ENCODE data around the gene DNER. TPM values are rescaled to one million over a fixed set of nuclear protein-coding genes. Genes with fewer than 3 reads are reported as not detected.

DNER gene
- total RNA-seq, 2 donors from 2014 or later, result not detected

- Mint-ChIP-seq H3K36me3 (ENCODE audit: insufficient read depth in 2 of 2) (no peaks in the 10 kb centered on the region), H3K4me1 (ENCODE audit: low read depth) (no peaks in the 10 kb centered on the region), H3K9me3 (no peaks in the 10 kb centered on the region), H3K27ac (no peak overlapping the region), H3K4me3 (no peak overlapping the region), H3K27me3 (ENCODE audit: low read depth) (peaks cover 34% of the 10 kb centered on the region)
- no peak for DNase-seq
- ATAC-seq (replicated peaks in 1 of 2), result no peak
Measured at GRCh38 chr2:229650901-229651300, 63.5 kb downstream of the DNER start.

- Mint-ChIP-seq H3K27me3 (ENCODE audit: low read depth) (peaks cover 27% of the 10 kb centered on the region), H3K27ac (no peak overlapping the region), H3K4me3 (no peak overlapping the region), H3K4me1 (ENCODE audit: low read depth) (no peaks in the 10 kb centered on the region), H3K36me3 (ENCODE audit: insufficient read depth in 2 of 2) (no peaks in the 10 kb centered on the region), H3K9me3 (no peaks in the 10 kb centered on the region)
- DNase-seq, result no peak
- no peak for ATAC-seq (replicated peaks in 1 of 2)
Measured at GRCh38 chr2:229650059-229650458, 64.3 kb downstream of the DNER start.

- Mint-ChIP-seq H3K4me1 (ENCODE audit: low read depth) (no peaks in the 10 kb centered on the region), H3K27ac (no peak overlapping the region), H3K9me3 (no peaks in the 10 kb centered on the region), H3K36me3 (ENCODE audit: insufficient read depth in 2 of 2) (no peaks in the 10 kb centered on the region), H3K27me3 (ENCODE audit: low read depth) (peaks cover 18% of the 10 kb centered on the region), H3K4me3 (no peak overlapping the region)
- no peak for ATAC-seq (replicated peaks in 1 of 2)
- no peak for DNase-seq
Measured at GRCh38 chr2:229646186-229646723, 68.1 kb downstream of the DNER start.

GRCh38 chr2:229642371-229642770, 72.0 kb downstream of the DNER start:
- H3K9me3 Mint-ChIP-seq, result no peaks in the 10 kb centered on the region
- ATAC-seq (replicated peaks in 1 of 2), result no peak
- H3K27me3 Mint-ChIP-seq (ENCODE audit: low read depth), result peaks cover 16% of the 10 kb centered on the region
- DNase-seq, result no peak
- H3K36me3 Mint-ChIP-seq (ENCODE audit: insufficient read depth in 2 of 2), result no peaks in the 10 kb centered on the region
- no peaks in the 10 kb centered on the region for H3K4me1 Mint-ChIP-seq (ENCODE audit: low read depth)
- no peak overlapping the region for H3K4me3 Mint-ChIP-seq
- no peak overlapping the region for H3K27ac Mint-ChIP-seq

GRCh38 chr2:229641676-229642075, 72.7 kb downstream of the DNER start:
- H3K27me3 Mint-ChIP-seq (ENCODE audit: low read depth), result peaks cover 16% of the 10 kb centered on the region
- no peak overlapping the region for H3K27ac Mint-ChIP-seq
- no peaks in the 10 kb centered on the region for H3K9me3 Mint-ChIP-seq
- H3K4me1 Mint-ChIP-seq (ENCODE audit: low read depth), result no peaks in the 10 kb centered on the region
- DNase-seq, result no peak
- no peak for ATAC-seq (replicated peaks in 1 of 2)
- no peaks in the 10 kb centered on the region for H3K36me3 Mint-ChIP-seq (ENCODE audit: insufficient read depth in 2 of 2)
- no peak overlapping the region for H3K4me3 Mint-ChIP-seq

GRCh38 chr2:229640636-229641035, 73.7 kb downstream of the DNER start:
- Mint-ChIP-seq H3K27me3 (ENCODE audit: low read depth) (peaks cover 16% of the 10 kb centered on the region), H3K27ac (no peak overlapping the region), H3K4me1 (ENCODE audit: low read depth) (no peaks in the 10 kb centered on the region), H3K4me3 (no peak overlapping the region), H3K9me3 (no peaks in the 10 kb centered on the region), H3K36me3 (ENCODE audit: insufficient read depth in 2 of 2) (no peaks in the 10 kb centered on the region)
- DNase-seq (no peak), ATAC-seq (replicated peaks in 1 of 2) (no peak)

GRCh38 chr2:229636571-229636970, 77.8 kb downstream of the DNER start:
- H3K4me1 Mint-ChIP-seq (ENCODE audit: low read depth), result no peaks in the 10 kb centered on the region
- ATAC-seq (replicated peaks in 1 of 2), result no peak
- DNase-seq, result no peak
- H3K9me3 Mint-ChIP-seq, result no peaks in the 10 kb centered on the region
- no peaks in the 10 kb centered on the region for H3K36me3 Mint-ChIP-seq (ENCODE audit: insufficient read depth in 2 of 2)
- no peak overlapping the region for H3K27ac Mint-ChIP-seq
- H3K4me3 Mint-ChIP-seq, result no peak overlapping the region
- peaks cover 30% of the 10 kb centered on the region for H3K27me3 Mint-ChIP-seq (ENCODE audit: low read depth)

- no peaks in the 10 kb centered on the region for H3K36me3 Mint-ChIP-seq (ENCODE audit: insufficient read depth in 2 of 2)
- DNase-seq (no peak), ATAC-seq (replicated peaks in 1 of 2) (no peak)
- H3K9me3 Mint-ChIP-seq, result no peaks in the 10 kb centered on the region
- H3K4me1 Mint-ChIP-seq (ENCODE audit: low read depth), result no peaks in the 10 kb centered on the region
- no peak overlapping the region for H3K4me3 Mint-ChIP-seq
- peaks cover 18% of the 10 kb centered on the region for H3K27me3 Mint-ChIP-seq (ENCODE audit: low read depth)
- H3K27ac Mint-ChIP-seq, result no peak overlapping the region
Measured at GRCh38 chr2:229635371-229635680, 79.0 kb downstream of the DNER start.

GRCh38 chr2:229634601-229635370, 79.6 kb downstream of the DNER start:
- Mint-ChIP-seq H3K27me3 (ENCODE audit: low read depth) (peaks cover 17% of the 10 kb centered on the region), H3K27ac (no peak overlapping the region), H3K4me1 (ENCODE audit: low read depth) (no peaks in the 10 kb centered on the region), H3K36me3 (ENCODE audit: insufficient read depth in 2 of 2) (no peaks in the 10 kb centered on the region), H3K9me3 (no peaks in the 10 kb centered on the region), H3K4me3 (no peak overlapping the region)
- DNase-seq (no peak), ATAC-seq (replicated peaks in 1 of 2) (no peak)

GRCh38 chr2:229633556-229633955, 80.8 kb downstream of the DNER start:
- H3K4me1 Mint-ChIP-seq (ENCODE audit: low read depth), result no peaks in the 10 kb centered on the region
- H3K27me3 Mint-ChIP-seq (ENCODE audit: low read depth), result peaks cover 17% of the 10 kb centered on the region
- DNase-seq (no peak), ATAC-seq (replicated peaks in 1 of 2) (no peak)
- peaks cover 0 to 4% of the 10 kb centered on the region in 2 donors for H3K9me3 Mint-ChIP-seq
- H3K27ac Mint-ChIP-seq, result no peak overlapping the region
- no peaks in the 10 kb centered on the region for H3K36me3 Mint-ChIP-seq (ENCODE audit: insufficient read depth in 2 of 2)
- H3K4me3 Mint-ChIP-seq, result no peak overlapping the region

GRCh38 chr2:229629039-229629438, 85.3 kb downstream of the DNER start:
- no peak overlapping the region for H3K27ac Mint-ChIP-seq
- no peaks in the 10 kb centered on the region for H3K4me1 Mint-ChIP-seq (ENCODE audit: low read depth)
- DNase-seq, result no peak
- no peak for ATAC-seq (replicated peaks in 1 of 2)
- no peaks in the 10 kb centered on the region for H3K36me3 Mint-ChIP-seq (ENCODE audit: insufficient read depth in 2 of 2)
- H3K4me3 Mint-ChIP-seq, result no peak overlapping the region
- H3K9me3 Mint-ChIP-seq, result peaks cover 0 to 4% of the 10 kb centered on the region in 2 donors
- peaks cover 7% of the 10 kb centered on the region for H3K27me3 Mint-ChIP-seq (ENCODE audit: low read depth)

- Mint-ChIP-seq H3K27ac (no peak overlapping the region), H3K4me3 (no peak overlapping the region), H3K4me1 (ENCODE audit: low read depth) (no peaks in the 10 kb centered on the region), H3K9me3 (peaks cover 0 to 4% of the 10 kb centered on the region in 2 donors), H3K27me3 (ENCODE audit: low read depth) (peaks cover 7% of the 10 kb centered on the region), H3K36me3 (ENCODE audit: insufficient read depth in 2 of 2) (no peaks in the 10 kb centered on the region)
- no peak for ATAC-seq (replicated peaks in 1 of 2)
- DNase-seq, result no peak
Measured at GRCh38 chr2:229627728-229628127, 86.6 kb downstream of the DNER start.

- peaks cover 0 to 2% of the 10 kb centered on the region in 2 donors for H3K9me3 Mint-ChIP-seq
- ATAC-seq (replicated peaks in 1 of 2), result no peak
- H3K27me3 Mint-ChIP-seq (ENCODE audit: low read depth), result no peaks in the 10 kb centered on the region
- H3K4me1 Mint-ChIP-seq (ENCODE audit: low read depth), result no peaks in the 10 kb centered on the region
- no peak overlapping the region for H3K4me3 Mint-ChIP-seq
- no peak overlapping the region for H3K27ac Mint-ChIP-seq
- no peaks in the 10 kb centered on the region for H3K36me3 Mint-ChIP-seq (ENCODE audit: insufficient read depth in 2 of 2)
- DNase-seq, result no peak
Measured at GRCh38 chr2:229622495-229623355, 91.6 kb downstream of the DNER start.

Data from activated T-cell treated with anti-CD3 and anti-CD28 coated beads, Interleukin-2, amount 50 U/mL, for 72 hours (primary cell).